ENCODE data around the gene NLRP9.
A peak's percentile ranks its signal among the peaks of the same experiment; 100 is the strongest.

The NLRP9 gene

GRCh38 chr19:55672418-55672817, 65.8 kb downstream of the NLRP9 start:
- DNase-seq: no peak

DNA sequence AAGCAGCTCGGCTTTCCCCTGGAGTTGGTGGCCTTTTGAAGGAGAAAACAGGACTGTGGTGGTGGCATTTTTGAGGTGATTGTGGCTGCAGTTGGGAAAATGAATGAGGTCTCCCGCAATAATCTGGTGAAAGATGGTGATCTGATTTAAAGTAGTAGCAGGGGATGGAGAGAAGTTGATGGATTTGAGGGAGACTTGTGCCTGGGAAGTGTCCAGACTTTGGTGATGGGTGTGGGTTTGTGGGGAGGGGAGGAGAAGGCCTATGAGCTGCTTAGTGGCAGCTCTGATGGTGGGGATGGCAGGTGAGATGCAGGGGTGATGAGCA, 67.2 kb downstream of the NLRP9 start:
- no peak for DNase-seq

DNA sequence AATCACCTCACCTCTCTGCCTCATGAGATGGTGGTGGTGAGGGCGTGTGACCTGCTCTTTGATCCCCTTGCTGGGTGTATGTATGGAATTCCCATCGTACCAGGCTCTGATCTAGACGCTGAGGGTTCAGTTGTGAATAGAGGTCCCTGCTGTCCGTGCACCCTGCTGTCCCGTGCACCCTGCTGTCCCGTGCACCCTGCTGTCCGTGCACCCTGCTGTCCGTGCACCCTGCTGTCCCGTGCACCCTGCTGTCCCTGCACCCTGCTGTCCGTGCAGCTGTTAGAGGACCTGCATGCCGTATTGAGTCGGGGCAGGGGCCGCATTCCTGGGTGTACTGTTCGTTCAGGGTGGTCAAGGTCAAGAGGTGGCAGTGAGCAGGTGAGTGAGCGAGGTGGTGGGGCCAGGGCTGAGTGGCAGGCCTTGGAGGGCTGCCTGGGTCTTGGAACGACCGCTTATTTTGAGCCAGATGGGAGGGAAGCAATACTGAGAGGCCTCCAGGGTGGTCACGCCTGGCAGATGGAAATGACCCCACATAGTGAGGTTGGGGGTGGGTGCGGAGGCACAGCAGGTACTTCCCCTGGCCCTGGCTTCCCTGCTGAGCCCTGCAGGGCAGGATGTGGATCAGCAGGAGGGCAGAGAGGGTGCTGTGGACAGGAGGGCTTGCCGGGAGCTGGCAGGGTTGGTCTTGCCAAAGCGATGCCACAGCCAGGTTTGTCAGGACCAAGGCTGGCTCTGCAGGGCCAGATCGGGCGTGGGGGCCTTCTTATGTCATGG, 67.7 kb downstream of the NLRP9 start:
- DNase-seq: peak; percentile 44

- DNase-seq: no peak
Measured at GRCh38 chr19:55669418-55670279, 68.6 kb downstream of the NLRP9 start.

DNA sequence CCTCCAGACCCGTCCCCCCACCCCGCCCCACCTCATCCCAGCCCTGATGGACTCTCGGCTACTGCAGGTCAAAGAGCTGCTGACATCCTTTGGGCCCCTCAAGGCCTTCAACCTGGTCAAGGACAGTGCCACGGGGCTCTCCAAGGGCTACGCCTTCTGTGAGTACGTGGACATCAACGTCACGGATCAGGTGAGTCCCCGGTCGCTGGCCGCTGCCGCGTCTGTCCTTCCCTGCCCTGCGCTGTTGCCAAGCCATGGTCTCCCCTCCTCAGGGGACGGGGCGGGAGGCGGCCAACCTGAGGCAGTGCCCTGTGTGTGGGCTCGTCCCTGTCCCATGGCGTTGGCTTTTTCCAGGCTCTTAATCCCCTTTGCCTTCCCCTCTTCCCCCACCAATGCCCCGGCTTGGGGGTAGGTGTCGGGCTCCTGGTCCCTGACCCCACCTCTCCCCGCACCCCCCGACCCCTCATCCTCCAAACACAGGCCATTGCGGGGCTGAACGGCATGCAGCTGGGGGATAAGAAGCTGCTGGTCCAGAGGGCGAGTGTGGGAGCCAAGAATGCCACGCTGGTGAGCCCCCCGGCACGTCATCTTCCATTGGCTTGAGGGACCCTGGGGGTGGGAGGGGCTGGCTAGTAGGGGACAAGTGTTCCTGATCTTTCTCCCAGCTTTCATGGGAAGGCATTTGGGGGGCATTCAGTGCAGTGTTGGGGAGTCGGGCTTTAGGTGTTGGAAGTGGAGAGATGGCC, 69.4 kb downstream of the NLRP9 start:
- DNase-seq: no peak

DNA sequence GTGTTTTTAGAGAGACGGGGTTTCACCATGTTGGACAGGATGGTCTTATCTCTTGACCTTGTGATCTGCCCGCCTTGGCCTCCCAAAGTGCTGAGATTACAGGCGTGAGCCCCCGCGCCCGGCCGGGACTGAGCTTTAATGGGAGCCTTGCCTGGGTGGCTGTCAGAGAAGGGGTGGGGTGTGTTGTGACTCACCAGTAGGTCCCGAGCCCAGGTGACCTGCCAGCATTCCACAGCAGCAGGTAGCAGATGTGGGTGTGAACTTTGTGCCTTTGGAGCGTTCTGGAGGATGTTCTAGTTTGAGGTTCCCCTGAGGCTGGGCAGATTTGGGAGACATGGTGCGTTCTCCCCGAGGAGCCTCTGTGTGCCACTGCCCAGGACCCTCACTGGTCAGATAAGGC, 70.2 kb downstream of the NLRP9 start:
- DNase-seq: no peak

DNA sequence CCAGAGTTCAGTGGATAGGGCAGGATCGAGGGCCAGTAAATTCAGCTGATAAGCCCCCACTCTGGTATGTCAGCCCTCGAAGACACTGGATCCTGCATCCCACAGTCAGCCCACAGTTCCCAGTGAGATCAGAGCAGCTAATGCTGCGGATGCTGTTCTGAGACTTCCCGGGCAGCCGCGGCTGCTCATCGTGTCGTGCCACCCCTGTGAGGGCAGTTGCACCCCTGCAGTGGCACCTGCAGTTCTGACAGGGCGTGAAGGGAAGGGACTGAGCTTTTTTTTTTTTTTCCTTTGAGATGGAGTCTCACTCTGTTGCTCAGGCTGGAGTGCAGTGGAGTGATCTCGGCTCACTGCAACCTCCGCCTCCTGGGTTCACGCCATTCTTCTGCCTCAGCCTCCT, 70.7 kb downstream of the NLRP9 start:
- DNase-seq: no peak

DNA sequence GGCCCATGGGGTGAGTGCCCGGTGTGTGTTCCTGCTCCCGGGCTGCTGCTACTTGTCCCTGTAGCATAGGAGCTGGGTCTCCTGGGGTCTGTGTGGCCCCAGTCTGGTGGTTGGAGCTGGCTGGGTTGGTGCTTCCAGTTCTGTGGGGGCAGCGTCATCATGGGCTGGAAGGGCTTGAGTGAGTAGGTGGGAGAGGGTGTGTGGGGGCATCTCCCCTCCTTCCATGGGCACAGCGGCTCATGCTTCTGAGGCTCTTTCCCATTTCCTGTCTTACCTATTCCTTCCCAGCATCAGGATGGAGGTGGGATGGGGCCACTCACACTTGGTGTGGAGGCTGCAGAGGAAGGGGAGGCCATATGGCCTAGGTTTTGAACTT, 71.2 kb downstream of the NLRP9 start:
- DNase-seq: no peak

DNA sequence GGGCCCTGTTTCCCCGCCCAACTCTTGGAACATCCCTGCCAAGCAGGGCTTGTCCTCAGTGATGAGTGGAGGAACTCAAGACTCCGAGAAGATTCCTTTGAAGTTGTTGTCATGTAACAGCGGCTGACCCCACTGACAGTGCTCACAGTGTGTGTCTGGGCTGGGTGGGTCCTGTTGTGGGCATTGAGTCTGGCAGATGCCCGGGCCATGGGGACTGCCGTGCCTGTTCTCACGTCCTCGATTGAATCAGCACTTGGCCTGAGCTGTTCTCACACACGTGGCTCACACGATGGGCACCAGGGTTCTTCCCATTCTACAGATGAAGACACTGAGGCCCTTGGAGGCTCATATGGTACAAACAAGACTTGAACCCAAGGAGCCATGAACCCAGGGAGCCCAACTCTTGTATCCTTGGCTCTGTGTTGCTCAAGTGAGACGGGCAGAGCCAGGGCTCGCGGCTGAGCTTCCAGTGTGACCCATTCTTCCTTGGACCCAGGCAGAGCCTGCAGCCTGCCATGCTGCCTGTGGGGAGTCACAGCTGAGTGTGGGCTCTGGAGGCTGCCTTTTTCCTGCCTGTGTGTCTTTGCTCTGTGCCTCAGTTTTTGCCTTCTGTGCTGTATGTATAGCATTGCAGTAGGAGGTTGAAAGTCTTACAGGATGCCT, 71.7 kb downstream of the NLRP9 start:
- no peak for DNase-seq

GRCh38 chr19:55663846-55664536, 74.2 kb downstream of the NLRP9 start:
- no peak for DNase-seq

DNA sequence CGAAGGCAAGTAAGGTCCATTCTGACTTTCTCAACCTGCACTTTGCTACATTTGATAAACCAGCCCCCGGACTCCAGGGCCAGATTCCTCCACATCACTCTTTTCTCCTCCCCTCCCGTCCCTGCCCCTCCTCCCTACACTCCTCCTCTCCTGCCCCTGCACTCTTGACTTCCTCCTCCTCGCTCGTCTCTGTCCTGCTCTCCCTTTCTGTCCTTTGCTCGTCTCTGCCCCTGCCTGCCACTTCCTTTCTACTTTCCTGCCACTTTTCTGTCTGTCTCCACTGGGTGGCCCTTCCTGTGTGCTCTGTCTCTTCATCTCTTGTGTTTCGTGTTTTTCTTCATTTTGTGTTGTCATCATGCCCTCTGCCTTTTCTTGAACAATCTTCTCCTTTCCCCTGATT, 76.4 kb downstream of the NLRP9 start:
- no peak for DNase-seq

GRCh38 chr19:55660991-55661390, 77.2 kb downstream of the NLRP9 start:
- no peak for DNase-seq

GRCh38 chr19:55660404-55660803, 77.8 kb downstream of the NLRP9 start:
- DNase-seq: no peak

DNA sequence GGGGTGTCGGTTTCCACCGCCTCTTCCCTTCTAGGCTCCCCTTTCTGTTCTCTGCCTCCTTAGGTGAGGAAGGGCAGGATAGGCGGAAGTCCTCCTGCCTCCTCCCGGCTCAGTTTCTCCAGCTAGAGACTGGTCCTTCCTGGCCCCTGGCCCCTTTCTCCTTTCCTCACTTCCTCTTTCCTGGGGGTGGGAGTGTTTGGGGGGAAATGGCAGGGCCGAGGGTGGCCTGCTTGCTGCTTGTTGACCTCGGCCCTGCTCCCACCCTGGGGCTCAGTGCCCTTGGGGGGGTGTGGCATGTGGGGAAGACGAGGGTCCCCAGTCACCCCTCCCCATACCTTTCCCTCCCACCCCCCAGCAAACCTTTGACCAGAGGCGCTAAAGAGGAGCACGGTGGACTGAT, 78.4 kb downstream of the NLRP9 start:
- DNase-seq: no peak

GRCh38 chr19:55658846-55659459, 79.2 kb downstream of the NLRP9 start:
- DNase-seq: no peak
